ENCODE data around the gene SEH1L. TPM values are rescaled to one million over a fixed set of nuclear protein-coding genes. Genes with fewer than 3 reads are reported as not detected.

Gene SEH1L
- 28.8 and 36.6 TPM in 2 replicates for total RNA-seq

GRCh38 chr18:12947285-12948049, at the start of gene SEH1L:
SEH1L (plus strand) TSS chr18:12948011; CDS start chr18:12948122, 111 bp downstream.

GRCh38 chr18:12990967-12991820, 43.4 kb downstream of the SEH1L start, which contains the start of gene CEP192:
CEP192 (plus strand) TSS chr18:12991362; CDS start chr18:12999425, 8,063 bp downstream.

Other genes starting within 250 kb of the SEH1L start
- gene CEP76, start 245.3 kb upstream of the SEH1L start, total RNA-seq, result 6.8 and 8.5 TPM in 2 replicates
- 98.3 and 100 TPM in 2 replicates for gene PSMG2, start 245.0 kb upstream of the SEH1L start, total RNA-seq
- 24.2 and 25.1 TPM in 2 replicates for gene PTPN2, start 63.8 kb upstream of the SEH1L start, total RNA-seq
- gene CEP192, start 43.4 kb downstream of the SEH1L start, total RNA-seq, result 15.5 and 18.4 TPM in 2 replicates

Data from mammary microvascular endothelial cell (primary cell).